Kidney epithelial cell (primary cell): ENCODE data around the gene CCDC144A. TPM values are rescaled to one million over a fixed set of nuclear protein-coding genes. Genes with fewer than 3 reads are reported as not detected.
"Not testable (repeated sequence)": the region's sequence is repeated elsewhere in the genome, so short reads cannot be mapped to it uniquely, and the experiment has no call there.

Experiments used
- DNase-seq: peaks from one replicate; pipeline ENCODE4 v3.0.0-alpha.2; 2010; ENCODE audit warnings: low read depth
- H3K27me3 ChIP-seq: 2 replicates; pipeline ENCODE4 v1.6.0; 2011; ENCODE audit warnings: low read length; ENCODE audit not compliant: control insufficient read depth, insufficient read depth
- H3K36me3 ChIP-seq: 2 replicates; pipeline ENCODE4 v1.5.1; 2011; ENCODE audit warnings: low read length; ENCODE audit not compliant: control insufficient read depth, insufficient read depth
- H3K4me3 ChIP-seq: 2 replicates; pipeline ENCODE4 v1.5.1; 2011; ENCODE audit warnings: low read depth, mild to moderate bottlenecking, control low read depth, low read length
- CTCF ChIP-seq: IDR thresholded peaks from 2 replicates; pipeline ENCODE4 v1.5.1; 2011; ENCODE audit warnings: mild to moderate bottlenecking, moderate library complexity, low read length, control low read depth, inconsistent platforms; ENCODE audit not compliant: insufficient read depth, poor library complexity, severe bottlenecking
- total RNA-seq: library from RNA; depleted of rRNA; stranded (reverse); fragments of >200 nt; gene quantifications from 2 replicates; pipeline ENCODE4 v1.2.3, GENCODE V29; 2015

CCDC144A gene
- total RNA-seq, 1 donor from 2014 or later: 0.29 TPM

DNA sequence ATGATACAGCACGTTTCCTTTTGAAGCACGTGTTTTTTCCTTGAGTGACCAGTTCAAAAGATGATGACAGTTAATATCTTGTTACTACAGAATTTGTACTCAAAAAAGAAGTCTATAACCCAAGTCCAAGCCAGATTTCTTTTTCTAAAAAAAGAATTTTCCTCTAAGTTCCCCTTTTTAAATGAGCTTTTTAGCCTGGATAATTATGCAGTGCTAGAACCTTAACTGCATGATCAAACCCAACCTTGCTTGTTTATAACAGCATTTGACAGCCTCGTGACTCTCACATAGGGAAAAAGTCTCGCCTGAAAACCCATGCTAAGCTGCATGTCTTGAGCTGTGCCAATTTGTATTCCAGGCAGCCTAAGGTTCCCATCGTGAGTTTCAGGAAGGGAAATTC lies 104.2 kb downstream of the CCDC144A start:
- H3K27me3 ChIP-seq, H3K4me3 ChIP-seq, DNase-seq, H3K36me3 ChIP-seq: not testable (repeated sequence)

- not testable (repeated sequence) for H3K27me3 ChIP-seq, H3K36me3 ChIP-seq, H3K4me3 ChIP-seq, DNase-seq
These were observed 105.9 kb downstream of the CCDC144A start for GRCh38 chr17:16795894-16796293.

GRCh38 chr17:16804851-16805250 lies 114.8 kb downstream of the CCDC144A start:
- not testable (repeated sequence) for H3K36me3 ChIP-seq, H3K27me3 ChIP-seq, DNase-seq, H3K4me3 ChIP-seq

DNA sequence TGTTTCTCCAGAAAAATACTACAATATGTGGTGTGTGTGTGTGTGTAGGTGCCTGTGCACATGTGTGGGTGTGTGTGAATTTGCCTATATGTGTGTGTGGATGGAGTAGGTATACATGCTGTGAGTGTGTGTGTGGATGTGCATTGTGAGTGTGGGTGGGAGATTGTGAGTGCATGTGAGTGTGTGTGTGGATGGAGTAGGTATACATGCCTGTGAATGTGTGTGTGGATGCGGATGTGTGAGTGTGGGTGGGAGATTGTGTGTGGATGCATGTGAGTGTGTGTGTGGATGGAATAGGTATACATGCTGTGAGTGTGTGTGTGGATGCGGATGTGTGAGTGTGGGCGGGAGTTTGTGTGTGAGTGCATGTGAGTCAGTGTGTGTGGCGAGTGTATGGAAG lies 116.6 kb downstream of the CCDC144A start:
- DNase-seq, H3K36me3 ChIP-seq, H3K4me3 ChIP-seq, H3K27me3 ChIP-seq: not testable (repeated sequence)

DNA sequence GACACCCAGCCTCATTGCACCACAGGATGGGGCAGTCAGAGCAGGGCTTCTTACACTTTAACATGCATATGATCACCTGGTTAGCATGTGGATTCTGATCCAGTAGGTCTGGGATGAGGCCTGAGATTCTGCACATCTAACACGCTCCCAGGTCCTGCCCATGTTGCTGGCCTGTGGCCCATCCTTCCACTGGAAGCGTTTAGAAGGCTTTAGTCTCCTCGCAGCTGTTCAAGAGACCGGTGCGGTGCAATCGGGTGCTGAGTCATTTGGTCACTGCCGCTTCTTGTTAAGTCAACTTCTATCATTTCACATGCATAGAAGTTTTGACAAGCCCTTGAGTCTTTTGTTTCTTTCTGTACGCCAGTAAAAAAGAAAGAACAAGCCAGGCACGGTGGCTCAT lies 117.6 kb downstream of the CCDC144A start:
- H3K27me3 ChIP-seq, H3K4me3 ChIP-seq, H3K36me3 ChIP-seq, DNase-seq: not testable (repeated sequence)

- H3K4me3 ChIP-seq, DNase-seq, H3K36me3 ChIP-seq, H3K27me3 ChIP-seq: not testable (repeated sequence)
These were observed 120.2 kb downstream of the CCDC144A start for GRCh38 chr17:16810236-16810635.

GRCh38 chr17:16812126-16812525 lies 122.1 kb downstream of the CCDC144A start:
- not testable (repeated sequence) for H3K4me3 ChIP-seq, H3K36me3 ChIP-seq, H3K27me3 ChIP-seq, DNase-seq

- no peak overlapping the region for H3K4me3 ChIP-seq
- no peak for TF ChIP-seq CTCF
- H3K27me3 ChIP-seq: no peaks in the 10 kb centered on the region
- no peaks in the 10 kb centered on the region for H3K36me3 ChIP-seq
- DNase-seq: no peak
These were observed 124.4 kb downstream of the CCDC144A start for GRCh38 chr17:16814439-16814838.

DNA sequence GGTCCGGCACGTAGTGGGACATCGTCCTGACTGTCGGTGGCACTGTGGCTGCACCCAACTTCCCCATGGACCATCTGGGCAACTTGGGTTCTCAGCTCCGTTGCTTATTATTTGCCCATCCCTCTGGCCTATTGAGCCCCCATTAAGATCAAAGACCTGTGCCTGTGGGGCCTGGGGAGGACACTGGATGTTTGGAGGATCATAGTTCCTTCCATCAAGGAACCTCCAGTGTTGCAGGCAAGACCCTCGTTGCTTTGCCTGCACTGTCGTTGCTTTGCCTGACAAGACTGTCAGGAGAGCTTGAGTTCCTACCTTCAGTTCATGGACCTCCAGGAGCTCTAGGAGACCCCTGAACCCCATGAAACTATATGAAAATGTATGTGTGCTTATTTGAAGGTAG lies 127.2 kb downstream of the CCDC144A start:
- TF ChIP-seq CTCF: no peak
- Histone ChIP-seq H3K4me3 (no peak overlapping the region), H3K36me3 (no peaks in the 10 kb centered on the region), H3K27me3 (no peaks in the 10 kb centered on the region)
- DNase-seq: no peak

DNA sequence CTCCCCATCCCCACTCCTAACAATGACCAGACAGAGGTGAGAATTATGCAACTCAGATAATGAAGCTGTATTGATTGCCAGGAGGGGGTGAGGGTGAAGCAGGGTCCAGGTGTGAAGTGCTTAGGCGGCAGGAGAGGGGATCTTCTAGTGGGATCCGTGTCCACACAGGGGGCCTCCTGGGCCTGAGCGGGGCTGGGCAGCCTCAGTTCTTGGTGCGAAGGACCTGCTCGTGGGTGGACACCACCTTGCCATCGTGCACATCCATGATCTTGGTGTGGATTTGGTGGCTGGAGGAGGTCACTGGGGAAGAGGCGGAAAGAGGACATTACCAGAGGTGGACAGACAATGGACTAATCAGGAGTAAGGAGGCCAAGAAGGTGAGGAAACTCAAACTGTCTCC lies 127.9 kb downstream of the CCDC144A start:
- H3K36me3 ChIP-seq, DNase-seq, H3K4me3 ChIP-seq, H3K27me3 ChIP-seq: not testable (repeated sequence)
